GM12872 (cell line): ENCODE data around the gene EHMT1.

Experiments
- TF ChIP-seq, protein P1 (sequence below): IDR thresholded peaks from 3 replicates; pipeline ENCODE4 v1.5.1; 2011; ENCODE audit warnings: low read depth, mild to moderate bottlenecking, low read length, moderate library complexity; ENCODE audit not compliant: insufficient read depth

EHMT1 gene

GRCh38 chr9:137802521-137803243 is 183.9 kb downstream of the EHMT1 start:
- TF ChIP-seq, protein P1, sequence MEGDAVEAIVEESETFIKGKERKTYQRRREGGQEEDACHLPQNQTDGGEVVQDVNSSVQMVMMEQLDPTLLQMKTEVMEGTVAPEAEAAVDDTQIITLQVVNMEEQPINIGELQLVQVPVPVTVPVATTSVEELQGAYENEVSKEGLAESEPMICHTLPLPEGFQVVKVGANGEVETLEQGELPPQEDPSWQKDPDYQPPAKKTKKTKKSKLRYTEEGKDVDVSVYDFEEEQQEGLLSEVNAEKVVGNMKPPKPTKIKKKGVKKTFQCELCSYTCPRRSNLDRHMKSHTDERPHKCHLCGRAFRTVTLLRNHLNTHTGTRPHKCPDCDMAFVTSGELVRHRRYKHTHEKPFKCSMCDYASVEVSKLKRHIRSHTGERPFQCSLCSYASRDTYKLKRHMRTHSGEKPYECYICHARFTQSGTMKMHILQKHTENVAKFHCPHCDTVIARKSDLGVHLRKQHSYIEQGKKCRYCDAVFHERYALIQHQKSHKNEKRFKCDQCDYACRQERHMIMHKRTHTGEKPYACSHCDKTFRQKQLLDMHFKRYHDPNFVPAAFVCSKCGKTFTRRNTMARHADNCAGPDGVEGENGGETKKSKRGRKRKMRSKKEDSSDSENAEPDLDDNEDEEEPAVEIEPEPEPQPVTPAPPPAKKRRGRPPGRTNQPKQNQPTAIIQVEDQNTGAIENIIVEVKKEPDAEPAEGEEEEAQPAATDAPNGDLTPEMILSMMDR, result no peak

DNA sequence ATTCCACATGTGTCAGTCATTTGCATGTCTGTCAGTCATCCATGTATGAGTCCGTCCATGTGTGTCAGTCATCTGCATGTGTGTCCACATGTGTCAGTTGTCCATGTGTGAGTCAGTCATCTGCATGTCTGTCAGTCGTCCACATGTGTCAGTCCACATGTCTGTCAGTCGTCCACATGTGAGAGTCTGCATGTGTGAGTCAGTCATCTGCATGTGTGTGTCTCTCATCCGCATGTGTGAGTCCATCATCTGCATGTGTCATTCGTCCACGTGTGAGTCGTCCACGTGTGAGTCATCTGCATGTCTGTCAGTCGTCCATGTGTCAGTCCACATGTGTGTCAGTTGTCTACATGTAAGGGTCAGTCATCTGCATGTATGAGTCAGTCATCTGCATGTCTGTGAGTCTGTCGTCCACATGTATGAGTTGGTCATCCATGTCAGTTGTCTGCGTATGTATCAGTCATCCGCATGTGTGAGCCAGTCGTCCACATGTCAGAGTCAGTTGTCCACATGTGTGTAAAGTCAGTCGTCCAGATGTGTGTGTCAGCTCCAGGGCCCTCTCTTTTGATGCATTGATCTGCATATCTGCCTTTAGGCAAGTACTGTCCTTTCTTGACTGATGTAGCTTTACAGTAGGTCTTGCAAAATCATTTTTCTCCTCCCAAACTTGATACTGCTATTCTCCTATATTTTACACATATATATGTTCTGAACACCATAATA is 186.3 kb downstream of the EHMT1 start:
- TF ChIP-seq, protein P1, result no peak

DNA sequence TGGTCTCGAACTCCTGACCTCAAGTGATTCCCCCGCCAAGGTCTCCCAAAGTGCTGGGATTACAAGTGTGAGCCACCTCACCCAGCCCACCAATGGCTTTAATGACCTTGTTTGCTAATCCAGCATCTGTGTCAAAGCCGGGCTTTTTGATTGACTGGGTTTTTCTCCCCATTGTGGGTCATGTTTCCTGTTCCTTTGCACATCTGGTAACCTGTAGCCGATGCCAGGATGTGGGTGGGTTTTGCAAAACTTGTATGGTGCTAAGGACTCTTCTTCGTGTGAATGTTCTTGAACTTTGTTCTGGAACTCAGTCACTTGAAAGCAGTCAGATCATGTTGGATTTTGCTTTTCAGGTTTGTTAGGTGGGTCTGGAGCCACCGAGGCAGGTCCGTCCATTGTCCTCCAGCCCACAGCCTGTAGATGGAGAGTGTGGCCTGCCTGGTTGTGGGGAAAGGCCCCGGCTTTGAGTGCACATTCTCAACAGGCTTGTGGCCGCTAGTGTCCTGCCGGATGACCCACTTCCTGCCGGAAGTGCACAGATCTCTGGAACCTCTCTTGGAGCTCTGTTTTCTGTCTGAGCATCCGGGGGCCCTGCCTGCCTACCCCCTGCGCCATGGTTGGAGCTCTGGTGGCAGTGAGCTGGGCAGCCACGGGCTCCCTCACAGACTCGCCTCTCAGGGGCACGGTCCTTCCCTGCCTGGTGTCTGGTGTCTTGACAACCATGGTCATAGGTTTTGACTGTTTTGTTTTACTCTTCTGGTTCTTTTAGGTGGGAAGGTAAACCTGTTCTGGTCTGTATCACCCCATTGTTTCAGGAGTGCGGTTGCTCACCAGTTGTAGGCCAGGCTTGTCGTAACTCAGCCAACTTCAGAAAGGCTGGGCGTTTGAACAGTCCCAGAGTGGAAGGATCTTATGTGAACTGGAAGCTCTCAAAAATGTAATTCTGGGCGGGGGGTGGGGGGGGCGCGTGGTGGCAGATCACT is 189.2 kb downstream of the EHMT1 start:
- TF ChIP-seq, protein P1, result no peak

GRCh38 chr9:137809040-137809576 is 190.3 kb downstream of the EHMT1 start:
- TF ChIP-seq, protein P1, result no peak

DNA sequence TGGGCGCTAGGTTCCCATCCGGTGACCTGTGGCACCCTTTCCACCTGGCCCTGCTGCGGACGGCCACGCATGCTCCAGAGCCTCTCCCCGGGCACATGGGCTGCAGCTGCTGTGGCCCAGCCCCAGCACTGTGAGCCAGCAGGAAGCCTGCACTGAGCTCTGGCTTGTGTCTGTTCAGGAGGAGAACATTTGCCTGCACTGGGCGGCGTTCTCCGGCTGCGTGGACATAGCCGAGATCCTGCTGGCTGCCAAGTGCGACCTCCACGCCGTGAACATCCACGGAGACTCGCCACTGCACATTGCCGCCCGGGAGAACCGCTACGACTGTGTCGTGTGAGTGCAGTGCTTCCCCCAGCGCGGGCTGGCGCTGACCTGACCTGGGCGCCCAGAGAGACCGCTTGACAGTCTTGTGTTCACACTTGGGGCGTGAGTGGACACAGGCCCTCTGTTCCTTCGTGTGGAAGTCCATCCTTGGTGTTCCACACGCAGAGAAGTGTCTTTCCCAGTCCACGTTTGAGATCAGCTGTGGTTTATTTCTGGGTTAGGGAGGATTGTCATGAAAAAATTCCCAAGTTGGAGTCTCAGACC is 192.6 kb downstream of the EHMT1 start:
- TF ChIP-seq, protein P1, result no peak

DNA sequence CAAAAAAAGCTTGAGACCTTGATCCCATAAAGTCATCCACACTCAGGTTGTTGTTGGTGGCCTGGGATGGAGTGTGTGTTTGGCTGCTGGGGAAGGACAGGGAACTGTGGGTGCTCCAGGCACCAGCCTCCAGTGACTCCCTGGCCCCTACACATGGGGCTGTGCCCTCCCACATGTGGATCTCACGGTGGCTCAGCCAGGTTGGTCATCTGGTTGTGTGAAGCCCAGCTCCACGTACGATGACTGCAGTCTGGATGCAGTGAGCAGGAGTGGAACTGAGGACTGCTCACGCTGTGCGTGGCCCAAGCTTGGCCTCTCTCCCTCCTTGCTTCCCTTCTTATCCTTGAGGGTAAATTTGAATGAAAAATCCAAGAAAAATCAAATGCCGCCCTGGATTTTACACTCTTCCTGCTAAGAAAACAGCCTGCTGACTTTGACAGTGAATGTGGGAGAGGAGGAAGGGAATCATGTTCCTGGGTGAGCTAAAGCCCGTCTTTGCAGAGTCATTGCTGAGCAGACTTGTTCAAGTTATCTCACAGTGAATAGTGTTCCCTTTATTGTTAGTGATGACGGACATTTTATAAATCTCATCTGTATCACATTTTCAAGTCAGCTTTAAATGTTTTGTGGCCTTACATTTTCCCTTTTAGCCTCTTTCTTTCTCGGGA is 193.7 kb downstream of the EHMT1 start:
- TF ChIP-seq, protein P1, result no peak
